ENCODE results near the gene BAIAP2. TPM values are rescaled to one million over a fixed set of nuclear protein-coding genes. Genes with fewer than 3 reads are reported as not detected.
"Not testable (repeated sequence)": the region's sequence is repeated elsewhere in the genome, so short reads cannot be mapped to it uniquely, and the experiment has no call there.

Gene BAIAP2
- total RNA-seq, 2 experiments from 2014 or later = 2.8 TPM

DNA sequence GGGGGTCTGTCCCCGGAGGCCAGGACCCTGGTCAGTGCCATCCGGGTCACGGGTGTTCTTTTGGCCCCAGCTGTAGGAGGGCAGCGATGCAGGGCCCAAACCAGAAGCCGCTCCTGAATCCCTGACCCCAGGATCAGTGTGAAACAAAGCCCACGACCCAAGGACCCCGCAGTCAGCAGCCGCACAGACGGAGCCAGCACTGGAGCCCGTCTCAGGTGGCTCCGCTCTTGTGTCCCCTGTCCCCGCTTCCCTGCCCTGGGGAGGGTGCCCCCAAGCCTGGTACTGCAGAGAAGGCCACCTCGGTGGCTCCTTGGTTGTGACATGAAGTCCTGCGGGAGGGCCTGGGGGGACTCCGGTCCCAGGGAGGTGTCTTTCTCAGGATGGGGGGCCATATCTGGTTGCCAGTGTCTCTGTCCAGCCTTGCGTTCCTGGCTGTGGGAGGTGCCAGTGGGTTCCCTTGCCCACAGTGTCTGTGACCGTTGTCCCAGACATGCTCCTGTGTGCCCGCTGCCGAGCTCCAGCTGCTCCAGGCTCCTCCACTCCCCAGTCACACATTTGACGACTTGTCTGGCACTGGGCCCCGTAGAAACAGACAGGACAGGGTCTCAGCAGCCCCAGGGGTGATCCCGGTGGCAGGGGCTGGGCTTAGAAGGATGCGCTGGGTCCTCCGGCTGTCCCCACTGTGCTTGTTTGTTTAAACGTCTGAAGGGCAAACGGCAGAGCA is 33.6 kb downstream of the BAIAP2 start:
- Mint-ChIP-seq H3K27ac (no peak overlapping the region), H3K4me3 (no peak overlapping the region), H3K4me1 (no peaks in the 10 kb centered on the region), H3K9me3 (no peaks in the 10 kb centered on the region), H3K27me3 (no peaks in the 10 kb centered on the region), H3K36me3 (ENCODE audit: low read depth) (no peaks in the 10 kb centered on the region)
- no peak for DNase-seq
- ChIA-PET CTCF (no interaction called here), POLR2A (no interaction called here)

- H3K27ac Mint-ChIP-seq = no peak overlapping the region
- POLR2A ChIA-PET = no interaction called here
- H3K27me3 Mint-ChIP-seq = no peaks in the 10 kb centered on the region
- no peaks in the 10 kb centered on the region for H3K4me1 Mint-ChIP-seq
- H3K36me3 Mint-ChIP-seq (ENCODE audit: low read depth) = no peaks in the 10 kb centered on the region
- no peak for DNase-seq
- CTCF ChIA-PET = no interaction called here
- no peak overlapping the region for H3K4me3 Mint-ChIP-seq
- H3K9me3 Mint-ChIP-seq = no peaks in the 10 kb centered on the region
These were observed 34.2 kb downstream of the BAIAP2 start for GRCh38 chr17:81069135-81069645.

DNA sequence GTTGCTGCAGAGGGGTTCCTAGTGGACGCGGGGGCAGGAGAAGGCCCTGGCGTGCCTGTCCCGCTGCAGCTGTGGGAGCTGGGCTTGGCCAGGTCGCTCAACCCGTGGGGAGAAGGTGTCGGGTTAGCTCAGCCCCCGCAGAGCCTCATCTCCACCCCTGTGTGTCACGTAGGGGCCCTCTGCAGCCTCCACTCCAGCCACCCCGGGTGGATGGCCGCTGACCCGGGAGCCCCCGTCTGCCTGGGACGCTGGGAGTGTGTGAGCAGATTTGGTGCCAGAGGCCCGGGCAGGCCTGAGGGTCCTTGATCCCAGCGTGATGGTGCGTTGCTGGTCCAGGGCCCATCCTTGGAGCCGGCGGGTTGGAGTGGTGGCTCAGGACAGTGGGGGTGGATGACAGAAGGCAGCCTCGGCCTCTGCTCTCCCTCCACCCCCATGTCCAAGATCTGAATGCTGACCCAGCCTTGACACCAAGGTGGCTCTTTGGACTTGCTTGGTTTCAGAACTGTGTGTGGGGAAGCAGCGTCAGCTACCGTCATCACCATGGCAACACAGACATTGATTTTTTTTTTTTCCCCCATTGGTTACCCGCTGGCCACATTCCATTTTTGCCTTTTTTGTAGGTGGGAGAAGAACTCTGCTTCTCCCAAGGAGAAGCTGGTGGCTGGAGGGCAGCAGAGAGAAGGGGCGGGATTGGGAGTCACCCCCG is 35.7 kb downstream of the BAIAP2 start:
- Mint-ChIP-seq H3K27ac (no peak overlapping the region), H3K9me3 (no peaks in the 10 kb centered on the region), H3K36me3 (ENCODE audit: low read depth) (no peaks in the 10 kb centered on the region), H3K4me3 (no peak overlapping the region), H3K27me3 (no peaks in the 10 kb centered on the region), H3K4me1 (no peaks in the 10 kb centered on the region)
- ChIA-PET POLR2A (no interaction called here), CTCF (interaction anchor here (0.6 kb wide), 1 partner anchor 988 kb away, joined by 4 read pairs; no protein-coding TSS in a partner anchor)
- no peak for DNase-seq

DNA sequence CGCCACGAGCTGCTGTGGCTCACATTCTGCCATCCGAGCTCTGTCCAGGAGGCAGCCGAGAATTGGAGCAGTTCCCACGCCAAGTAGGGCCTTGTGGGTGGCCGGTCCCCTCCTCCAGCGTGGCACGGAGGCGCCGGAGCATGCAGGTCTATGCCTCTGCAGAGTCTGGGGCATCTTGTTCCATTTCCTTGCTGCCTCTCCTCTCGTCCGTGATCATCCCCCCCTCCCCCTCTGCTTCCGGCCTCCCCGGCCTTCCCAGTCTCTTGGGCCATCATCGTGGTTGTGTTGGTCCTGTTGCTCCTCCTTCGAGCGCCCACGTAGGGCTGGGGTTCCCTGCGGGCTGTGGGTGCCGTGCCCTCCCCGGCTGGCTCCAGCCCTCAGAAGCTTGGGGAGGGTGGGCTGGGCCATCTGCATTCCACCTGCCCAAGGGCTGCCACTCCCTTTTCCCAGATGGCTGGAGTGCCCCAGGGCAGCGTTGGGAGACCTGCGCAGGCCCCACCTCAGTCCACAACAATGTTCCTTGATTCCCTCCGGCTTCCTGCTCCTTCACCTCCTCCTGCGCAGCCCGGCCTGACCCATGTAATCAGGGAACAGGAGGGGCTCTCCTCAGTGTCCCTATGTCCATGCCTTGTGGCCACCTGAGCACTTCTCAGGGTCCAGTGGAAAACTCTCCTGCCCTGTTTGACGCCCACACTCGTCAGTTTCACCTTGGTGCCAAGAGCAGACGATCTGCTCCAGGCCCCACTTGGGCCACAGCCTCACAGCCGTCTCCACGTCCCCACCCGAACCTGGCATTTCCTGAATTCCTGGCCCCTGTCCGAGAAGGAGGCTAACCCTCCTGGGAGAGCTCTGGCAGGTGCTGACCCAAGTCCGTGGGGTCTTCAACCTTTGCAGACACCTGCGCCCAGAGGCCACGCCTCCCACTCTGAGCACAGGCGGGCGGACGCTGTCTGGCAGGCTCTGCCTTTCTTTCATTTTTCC is 37.1 kb downstream of the BAIAP2 start:
- no peaks in the 10 kb centered on the region for H3K27me3 Mint-ChIP-seq
- H3K27ac Mint-ChIP-seq = no peak overlapping the region
- ChIA-PET POLR2A (no interaction called here), CTCF (no interaction called here)
- H3K9me3 Mint-ChIP-seq = no peaks in the 10 kb centered on the region
- no peak overlapping the region for H3K4me3 Mint-ChIP-seq
- H3K4me1 Mint-ChIP-seq = no peaks in the 10 kb centered on the region
- DNase-seq = no peak
- no peaks in the 10 kb centered on the region for H3K36me3 Mint-ChIP-seq (ENCODE audit: low read depth)

DNA sequence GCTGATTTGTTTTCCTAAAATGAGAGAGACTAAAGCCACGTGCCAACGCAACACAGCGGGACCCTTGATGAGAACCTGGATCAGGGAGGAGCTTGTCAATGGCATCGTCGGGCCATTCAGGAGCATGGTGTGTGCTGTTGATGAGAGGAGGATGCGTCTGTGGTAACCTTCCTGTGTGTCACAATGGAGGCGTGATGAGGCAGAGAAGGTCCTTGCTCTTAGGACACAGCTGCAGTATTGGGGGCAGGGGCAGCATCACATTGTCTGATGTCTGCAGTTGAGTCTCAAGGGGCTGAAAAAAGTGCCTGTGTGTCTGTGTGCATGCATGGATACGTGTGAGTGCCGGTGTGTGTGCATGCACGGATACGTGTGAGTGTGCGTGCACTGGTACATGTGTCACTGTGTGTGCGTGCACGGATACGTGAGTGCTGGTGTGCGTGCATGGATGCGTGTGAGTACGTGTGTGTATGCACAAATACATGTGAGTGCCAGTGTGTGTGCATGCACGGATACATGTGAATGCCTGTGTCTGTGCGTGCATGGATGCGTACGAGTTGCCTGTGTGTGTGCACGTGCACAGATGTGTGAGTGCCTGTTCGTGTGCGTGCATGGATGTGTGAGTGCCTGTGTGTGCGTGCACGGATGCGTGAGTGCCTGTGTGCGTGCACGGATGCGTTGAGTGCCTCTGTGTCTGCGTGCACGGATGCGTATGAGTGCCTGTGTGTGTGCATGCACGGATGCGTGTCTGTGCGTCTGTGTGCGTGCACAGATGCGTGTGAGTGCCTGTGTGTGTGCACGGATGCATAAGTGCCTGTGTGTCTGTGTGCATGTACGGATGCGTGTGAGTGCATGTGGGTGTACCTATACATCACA is 39.3 kb downstream of the BAIAP2 start:
- Mint-ChIP-seq H3K36me3 (ENCODE audit: low read depth) (no peaks in the 10 kb centered on the region), H3K4me1 (no peaks in the 10 kb centered on the region), H3K4me3 (no peak overlapping the region), H3K9me3 (no peaks in the 10 kb centered on the region), H3K27ac (no peak overlapping the region), H3K27me3 (no peaks in the 10 kb centered on the region)
- ChIA-PET POLR2A (no interaction called here), CTCF (no interaction called here)
- DNase-seq = no peak

DNA sequence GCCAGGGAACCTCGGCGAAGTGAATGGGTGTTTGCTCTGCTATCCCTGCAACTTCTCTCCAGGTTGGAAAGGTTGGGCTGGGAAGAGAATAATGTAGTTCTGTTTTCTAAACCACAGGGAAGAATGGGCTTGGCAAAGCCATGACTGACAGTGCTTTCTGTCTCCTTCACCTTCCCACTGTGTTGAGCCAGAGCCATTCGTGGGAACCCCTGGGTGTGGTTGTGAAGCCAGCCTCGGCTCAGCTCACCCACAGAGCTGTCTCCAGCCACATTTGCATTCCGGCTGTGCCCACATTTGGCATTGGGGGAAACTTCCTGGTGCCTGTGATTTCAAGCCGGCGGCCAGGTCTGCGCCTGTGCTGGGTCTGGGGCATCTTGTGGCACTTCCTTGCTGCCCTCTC is 39.9 kb downstream of the BAIAP2 start:
- no peak for DNase-seq
- Mint-ChIP-seq H3K36me3 (ENCODE audit: low read depth) (no peaks in the 10 kb centered on the region), H3K4me1 (no peaks in the 10 kb centered on the region), H3K27me3 (no peaks in the 10 kb centered on the region), H3K4me3 (no peak overlapping the region), H3K9me3 (no peaks in the 10 kb centered on the region), H3K27ac (no peak overlapping the region)
- CTCF ChIA-PET = no interaction called here
- POLR2A ChIA-PET = no interaction called here

DNA sequence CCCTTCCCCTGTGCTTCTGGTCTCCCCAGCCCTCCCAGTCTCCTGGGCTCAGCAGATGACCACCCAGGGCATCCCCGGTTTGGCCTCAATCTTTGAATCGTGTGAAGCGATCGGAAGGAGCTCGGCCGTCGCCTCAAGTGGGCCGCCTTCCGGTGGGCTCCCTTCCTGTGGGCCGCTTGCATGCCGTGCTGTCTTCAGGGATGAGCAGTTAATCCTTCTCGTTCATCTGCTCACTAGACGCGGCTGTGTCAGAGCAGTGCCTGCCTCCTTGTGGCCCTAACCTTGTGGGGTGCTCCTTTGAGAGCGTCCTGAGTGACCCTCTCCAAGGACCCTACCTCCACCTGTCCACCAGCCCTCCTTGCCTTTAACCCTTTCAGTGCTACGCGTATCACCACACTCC is 40.4 kb downstream of the BAIAP2 start:
- ChIA-PET POLR2A (no interaction called here), CTCF (interaction anchor here (0.9 kb wide), 1 partner anchor 12 kb away, joined by 4 read pairs; no protein-coding TSS in a partner anchor)
- Mint-ChIP-seq H3K27me3 (no peaks in the 10 kb centered on the region), H3K4me1 (no peaks in the 10 kb centered on the region), H3K27ac (no peak overlapping the region), H3K36me3 (ENCODE audit: low read depth) (no peaks in the 10 kb centered on the region), H3K4me3 (no peak overlapping the region), H3K9me3 (no peaks in the 10 kb centered on the region)
- DNase-seq = no peak

GRCh38 chr17:81076141-81076679 is 41.3 kb downstream of the BAIAP2 start:
- H3K27ac Mint-ChIP-seq = no peak overlapping the region
- H3K4me3 Mint-ChIP-seq = no peak overlapping the region
- DNase-seq = no peak
- H3K27me3 Mint-ChIP-seq = no peaks in the 10 kb centered on the region
- no peaks in the 10 kb centered on the region for H3K4me1 Mint-ChIP-seq
- ChIA-PET POLR2A (no interaction called here), CTCF (interaction anchor here (0.6 to 0.9 kb wide), 3 partner anchors 13 to 948 kb away, joined by 3 to 4 read pairs (median 3); no protein-coding TSS in a partner anchor)
- H3K9me3 Mint-ChIP-seq = no peaks in the 10 kb centered on the region
- no peaks in the 10 kb centered on the region for H3K36me3 Mint-ChIP-seq (ENCODE audit: low read depth)

- H3K4me3 Mint-ChIP-seq; H3K9me3 Mint-ChIP-seq; H3K36me3 Mint-ChIP-seq (ENCODE audit: low read depth); DNase-seq; POLR2A ChIA-PET; H3K4me1 Mint-ChIP-seq; H3K27ac Mint-ChIP-seq; H3K27me3 Mint-ChIP-seq: not testable (repeated sequence)
- CTCF ChIA-PET = interaction anchor here (0.7 kb wide), 1 partner anchor 673 kb away, joined by 3 read pairs; no protein-coding TSS in a partner anchor
These were observed 43.3 kb downstream of the BAIAP2 start for GRCh38 chr17:81078026-81078913.

GRCh38 chr17:81080019-81080418 is 45.1 kb downstream of the BAIAP2 start:
- Mint-ChIP-seq H3K36me3 (ENCODE audit: low read depth) (no peaks in the 10 kb centered on the region), H3K27me3 (no peaks in the 10 kb centered on the region), H3K4me3 (no peak overlapping the region), H3K27ac (no peak overlapping the region), H3K4me1 (no peaks in the 10 kb centered on the region), H3K9me3 (no peaks in the 10 kb centered on the region)
- POLR2A ChIA-PET = no interaction called here
- no peak for DNase-seq
- CTCF ChIA-PET = no interaction called here

Data from activated CD4-positive, alpha-beta T cell treated with anti-CD3 and anti-CD28 coated beads, Interleukin-2, amount 10 ng/mL, durations not matched to agents 7 days and 5 days (primary cell).